Measurements from ENCODE around the gene LGMN. TPM values are rescaled to one million over a fixed set of nuclear protein-coding genes. Genes with fewer than 3 reads are reported as not detected.
"Not testable (repeated sequence)": the region's sequence is repeated elsewhere in the genome, so short reads cannot be mapped to it uniquely, and the experiment has no call there.

The LGMN gene
- polyA plus RNA-seq, 3 donors = 125 to 135 (median 134) TPM

GRCh38 chr14:92775292-92775691, 26.9 kb upstream of the LGMN start:
- DNase-seq (ENCODE audit: extremely low read depth in 1 of 11, low read depth in 9 of 11, low spot score in 4 of 11) = peak in 2 of 11 donors; percentile 42 to 48

GRCh38 chr14:92774572-92774971, 26.1 kb upstream of the LGMN start:
- no peak for DNase-seq (ENCODE audit: extremely low read depth in 1 of 11, low read depth in 9 of 11, low spot score in 4 of 11)

- no peak for DNase-seq (ENCODE audit: extremely low read depth in 1 of 11, low read depth in 9 of 11, low spot score in 4 of 11)
Measured at GRCh38 chr14:92770484-92770883, 22.1 kb upstream of the LGMN start.

GRCh38 chr14:92768795-92769194, 20.4 kb upstream of the LGMN start:
- no peak for DNase-seq (ENCODE audit: extremely low read depth in 1 of 11, low read depth in 9 of 11, low spot score in 4 of 11)

GRCh38 chr14:92768236-92768635, 19.8 kb upstream of the LGMN start:
- peak in 3 of 11 donors; percentile 20 to 49 (median 24) for DNase-seq (ENCODE audit: extremely low read depth in 1 of 11, low read depth in 9 of 11, low spot score in 4 of 11)

DNA sequence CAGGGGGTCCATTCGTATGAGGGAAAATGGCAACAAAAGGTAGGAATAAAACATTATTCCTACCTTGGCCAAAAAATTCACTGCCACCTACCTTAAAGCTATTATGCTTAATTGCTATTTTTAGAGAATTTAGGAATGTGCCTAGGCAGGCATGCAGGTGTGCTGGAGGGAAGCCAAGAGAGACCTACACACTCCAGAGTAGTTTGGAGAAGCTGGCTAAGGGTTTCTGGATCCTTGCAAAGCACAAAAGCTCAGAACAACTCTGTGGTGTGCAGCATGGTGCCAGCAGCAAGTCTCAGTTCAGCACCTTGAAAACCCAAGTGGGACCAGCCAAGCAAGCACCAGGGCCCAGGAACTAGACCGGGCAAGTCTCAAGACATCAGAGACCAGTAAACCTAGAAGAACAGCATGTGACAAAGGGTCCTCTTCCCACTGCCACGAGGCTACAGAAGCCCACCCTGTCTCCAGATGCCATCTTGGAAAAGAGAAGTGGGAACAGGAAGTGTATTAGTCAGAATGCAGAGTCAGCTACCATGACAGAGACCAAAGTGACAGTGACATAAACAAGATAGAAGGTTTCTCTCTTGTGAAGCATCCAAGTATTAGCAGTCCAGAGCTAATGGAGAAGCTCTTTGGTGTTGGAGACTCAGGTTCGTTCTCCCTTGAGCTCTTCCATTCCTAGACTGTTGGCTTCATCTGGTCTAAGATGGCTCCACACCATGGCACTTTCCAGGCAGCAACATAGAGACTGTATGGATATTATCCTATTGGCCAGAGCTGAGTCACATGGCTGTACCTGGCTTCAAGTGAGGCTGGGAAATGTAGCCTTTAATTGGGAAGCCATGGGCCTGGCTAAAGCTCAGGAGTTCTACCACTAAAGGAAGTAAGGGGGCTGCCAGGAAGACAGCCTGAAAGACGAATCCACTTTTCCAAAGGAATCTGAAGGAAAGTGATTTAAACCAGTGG, 15.5 kb upstream of the LGMN start:
- not testable (repeated sequence) for DNase-seq (ENCODE audit: extremely low read depth in 1 of 11, low read depth in 9 of 11, low spot score in 4 of 11)

GRCh38 chr14:92760524-92760805, 12.0 kb upstream of the LGMN start:
- DNase-seq (ENCODE audit: extremely low read depth in 1 of 11, low read depth in 9 of 11, low spot score in 4 of 11) = no peak

DNA sequence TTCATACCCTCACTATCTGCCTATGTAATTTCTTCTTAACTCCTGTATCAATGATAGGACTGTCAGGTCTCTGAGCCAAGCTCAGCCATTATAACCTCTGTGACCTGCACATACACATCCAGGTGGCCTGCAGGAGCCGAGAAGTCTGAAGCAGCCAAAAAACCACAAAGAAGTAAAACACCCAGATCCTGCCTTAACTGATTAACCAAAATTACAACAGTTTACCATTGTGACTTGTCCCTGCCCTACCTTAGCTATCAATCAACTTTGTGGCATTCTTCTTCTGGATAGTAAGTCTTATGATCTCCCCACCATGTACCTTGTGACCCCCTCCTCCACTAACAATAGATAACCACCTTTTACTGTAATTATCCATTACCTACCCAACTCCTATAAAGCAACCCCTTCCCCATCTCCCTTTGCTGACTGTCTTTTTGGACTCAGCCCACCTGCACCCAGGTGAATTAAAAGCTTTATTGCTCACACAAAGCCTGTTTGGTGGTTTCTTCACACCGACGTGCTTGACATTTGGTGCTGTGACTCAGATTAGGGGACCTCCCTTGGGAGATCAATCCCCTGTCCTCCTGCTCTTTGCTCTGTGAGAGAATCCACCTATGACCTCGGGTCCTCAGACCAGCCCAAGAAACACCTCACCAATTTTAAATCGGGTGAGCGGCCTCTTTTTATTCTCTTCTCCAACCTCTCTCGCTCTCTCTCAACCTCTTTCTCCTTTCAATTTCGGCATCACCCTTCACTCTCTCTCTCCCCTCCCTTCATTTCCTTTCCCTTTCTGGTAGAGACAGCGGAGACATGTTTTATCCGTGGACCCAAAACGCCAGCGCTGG, 11.5 kb upstream of the LGMN start:
- DNase-seq (ENCODE audit: extremely low read depth in 1 of 11, low read depth in 9 of 11, low spot score in 4 of 11) = no peak

GRCh38 chr14:92759300-92759678, 10.9 kb upstream of the LGMN start:
- DNase-seq (ENCODE audit: extremely low read depth in 1 of 11, low read depth in 9 of 11, low spot score in 4 of 11) = no peak

- no peak for DNase-seq (ENCODE audit: extremely low read depth in 1 of 11, low read depth in 9 of 11, low spot score in 4 of 11)
Measured at GRCh38 chr14:92756446-92756845, 8.0 kb upstream of the LGMN start.

DNA sequence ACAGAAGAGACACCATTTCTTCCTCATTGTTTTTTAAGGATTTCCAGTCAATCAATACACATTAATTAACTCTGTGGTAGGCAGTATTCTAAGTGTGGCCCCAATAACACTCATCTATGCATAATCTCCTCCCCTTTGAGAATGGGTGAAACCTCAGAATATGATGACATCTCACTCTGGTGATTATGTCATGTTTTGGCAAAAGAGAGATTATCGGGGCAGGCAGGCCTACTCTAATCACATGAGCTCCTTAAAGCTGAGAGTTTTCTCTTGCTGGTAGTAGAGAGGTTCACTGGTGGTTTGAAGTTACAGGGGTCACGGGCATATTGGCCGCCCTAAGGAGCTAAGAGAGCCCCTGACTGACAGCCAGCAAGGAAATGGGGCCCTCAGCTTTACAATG, 7.1 kb upstream of the LGMN start:
- no peak for DNase-seq (ENCODE audit: extremely low read depth in 1 of 11, low read depth in 9 of 11, low spot score in 4 of 11)

DNA sequence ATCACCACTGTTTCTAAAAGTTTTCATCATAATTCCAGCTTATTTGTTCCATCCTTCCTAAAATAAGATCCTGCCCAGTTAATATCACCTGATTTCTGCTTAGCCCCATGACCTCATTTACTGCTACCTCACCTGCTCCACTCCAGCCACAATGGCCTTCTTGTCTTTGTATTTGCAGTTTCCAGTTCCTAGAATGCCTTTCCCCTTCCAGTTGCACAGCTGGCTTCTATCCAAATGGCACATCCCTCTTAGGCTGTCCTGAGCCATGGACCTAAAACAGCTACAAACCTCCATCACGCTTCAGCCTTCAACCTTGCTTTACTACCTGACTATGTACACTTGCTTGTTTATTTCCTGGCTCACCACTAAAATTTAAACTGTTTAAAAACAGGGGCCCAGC, 6.5 kb upstream of the LGMN start:
- no peak for DNase-seq (ENCODE audit: extremely low read depth in 1 of 11, low read depth in 9 of 11, low spot score in 4 of 11)

- no peak for DNase-seq (ENCODE audit: extremely low read depth in 1 of 11, low read depth in 9 of 11, low spot score in 4 of 11)
Measured at GRCh38 chr14:92753250-92753649, 4.8 kb upstream of the LGMN start.

- DNase-seq (ENCODE audit: extremely low read depth in 1 of 11, low read depth in 9 of 11, low spot score in 4 of 11) = no peak
Measured at GRCh38 chr14:92751819-92752218, 3.4 kb upstream of the LGMN start.

- DNase-seq (ENCODE audit: extremely low read depth in 1 of 11, low read depth in 9 of 11, low spot score in 4 of 11) = no peak
Measured at GRCh38 chr14:92750994-92751400, 2.6 kb upstream of the LGMN start.

DNA sequence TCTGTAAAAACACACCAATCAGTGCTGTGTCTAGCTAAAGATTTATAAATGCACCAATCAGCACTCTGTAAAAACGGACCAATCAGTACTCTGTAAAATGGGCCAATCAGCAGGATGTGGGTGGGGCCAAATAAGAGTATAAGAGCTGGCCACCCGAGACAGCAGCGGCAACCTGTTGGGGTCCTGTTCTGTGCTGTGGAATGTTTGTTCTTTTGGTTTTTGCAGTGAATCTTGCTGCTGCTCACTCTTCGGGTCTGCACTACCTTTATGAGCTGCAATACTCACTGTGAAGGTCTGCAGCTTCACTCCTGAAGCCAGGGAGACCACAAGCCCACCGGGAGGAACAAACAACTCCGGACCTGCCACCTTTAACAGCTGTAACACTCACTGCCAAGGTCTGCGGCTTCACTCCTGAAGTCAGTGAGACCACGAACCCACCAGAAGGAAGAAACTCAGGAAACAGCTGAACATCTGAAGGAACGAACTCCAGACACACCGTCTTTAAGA, 1.8 kb upstream of the LGMN start:
- DNase-seq (ENCODE audit: extremely low read depth in 1 of 11, low read depth in 9 of 11, low spot score in 4 of 11) = not testable (repeated sequence)

DNA sequence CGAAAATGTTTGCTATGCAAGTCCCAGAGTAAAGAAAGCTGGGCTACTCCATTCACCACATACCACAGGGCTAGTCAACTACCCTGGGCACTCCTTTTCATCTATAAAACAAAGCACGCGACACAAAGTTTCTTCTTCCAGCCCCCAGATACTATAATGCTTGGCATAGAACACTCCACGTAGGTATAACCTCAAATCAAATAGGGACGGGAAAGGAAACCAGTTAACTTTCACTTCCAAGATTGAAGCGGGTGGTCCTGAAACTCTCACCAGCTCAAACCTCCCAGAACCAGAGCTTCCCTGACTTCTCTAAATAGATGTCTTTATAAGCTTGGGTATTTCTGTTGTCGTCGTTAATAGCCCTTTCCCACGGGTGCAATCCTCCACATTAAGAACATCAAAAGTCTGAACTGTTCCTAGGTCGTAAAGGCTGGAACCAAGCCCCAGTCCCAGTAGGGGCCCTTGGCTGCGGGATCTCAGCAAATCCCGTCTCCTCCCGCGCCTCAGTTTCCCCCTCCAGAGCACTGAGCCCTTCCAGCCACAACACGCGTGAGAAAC, 647 bp downstream of the LGMN start:
- peak in 2 of 11 donors; percentile 16 to 18 for DNase-seq (ENCODE audit: extremely low read depth in 1 of 11, low read depth in 9 of 11, low spot score in 4 of 11)

DNA sequence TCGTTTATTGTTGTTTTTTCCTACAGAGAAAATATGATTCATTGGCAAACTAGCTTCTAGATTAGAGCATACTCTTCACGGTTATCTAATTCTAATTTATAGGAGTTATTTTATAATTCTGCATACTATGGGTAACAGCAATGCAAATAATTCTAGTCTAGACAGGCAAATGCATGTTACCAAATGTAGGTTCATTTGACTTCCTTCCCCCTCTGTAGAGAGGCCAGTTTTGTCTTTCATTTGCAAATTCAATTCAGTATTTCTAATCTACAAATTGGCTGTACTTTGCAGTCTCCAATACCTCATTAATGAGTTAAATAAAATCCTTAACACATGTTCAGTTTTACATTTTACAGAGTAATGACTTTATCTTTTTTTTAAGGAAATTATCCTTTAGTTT, 4.2 kb downstream of the LGMN start:
- no peak for DNase-seq (ENCODE audit: extremely low read depth in 1 of 11, low read depth in 9 of 11, low spot score in 4 of 11)

DNA sequence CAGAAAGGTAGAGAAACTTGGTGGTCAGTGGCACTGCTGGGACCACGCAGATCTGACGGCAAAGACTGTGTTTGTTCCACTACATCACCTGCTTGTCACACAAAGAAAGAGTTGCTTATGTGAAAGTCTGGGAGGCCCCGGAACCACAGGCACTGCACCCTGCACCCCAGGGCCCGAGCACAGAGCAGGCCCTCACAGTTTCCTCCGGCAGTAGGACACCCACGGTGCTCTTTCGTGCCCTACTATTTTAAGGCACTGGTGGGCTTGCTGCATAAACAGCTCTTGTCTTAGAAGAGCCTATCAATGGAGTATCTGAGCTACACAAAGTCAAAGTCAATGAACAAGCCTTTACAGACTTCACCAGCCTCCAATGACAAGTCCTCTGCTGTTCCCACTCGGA, 8.0 kb downstream of the LGMN start:
- no peak for DNase-seq (ENCODE audit: extremely low read depth in 1 of 11, low read depth in 9 of 11, low spot score in 4 of 11)
